GM19025 (cell line): ENCODE measurements around the gene EPB42.
"Not testable (repeated sequence)": the region's sequence is repeated elsewhere in the genome, so short reads cannot be mapped to it uniquely, and the experiment has no call there.

Source experiments
- ATAC-seq: cut with Tn5 transposase; IDR thresholded peaks from one replicate; pipeline ENCODE4 v1.9.1; 2021; ENCODE audit warnings: mild to moderate bottlenecking, low read depth, moderate library complexity; ENCODE audit not compliant: unreplicated experiment

Gene EPB42

GRCh38 chr15:43189296-43189695 is 31.5 kb downstream of the EPB42 start:
- ATAC-seq: no peak

DNA sequence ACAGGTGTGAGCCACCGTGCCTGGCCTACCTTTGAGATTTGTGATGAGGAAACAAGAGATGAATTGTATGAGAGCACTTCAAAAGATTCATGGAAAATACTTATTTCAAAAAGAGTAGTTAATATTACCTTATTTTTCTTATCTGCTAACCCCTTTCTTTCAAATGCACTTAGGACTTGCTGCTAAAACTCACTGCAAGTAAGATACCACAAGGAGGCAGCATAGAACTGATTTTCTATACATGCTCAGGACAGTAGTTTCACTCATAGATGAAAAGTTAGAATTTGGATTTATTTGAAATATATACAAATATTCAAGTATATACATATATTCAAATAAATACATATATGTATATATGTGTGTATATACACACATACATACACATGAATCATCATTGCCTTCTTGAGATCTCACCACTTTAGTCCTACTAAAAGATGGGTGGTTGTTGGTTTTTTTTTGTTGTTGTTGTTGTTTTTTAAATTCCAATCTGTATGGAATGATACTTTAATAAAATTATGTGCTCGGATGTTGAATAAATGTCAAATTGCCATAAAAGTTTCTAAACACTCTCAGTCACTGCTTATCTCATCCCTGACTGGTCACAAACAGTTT is 33.2 kb downstream of the EPB42 start:
- no peak for ATAC-seq

DNA sequence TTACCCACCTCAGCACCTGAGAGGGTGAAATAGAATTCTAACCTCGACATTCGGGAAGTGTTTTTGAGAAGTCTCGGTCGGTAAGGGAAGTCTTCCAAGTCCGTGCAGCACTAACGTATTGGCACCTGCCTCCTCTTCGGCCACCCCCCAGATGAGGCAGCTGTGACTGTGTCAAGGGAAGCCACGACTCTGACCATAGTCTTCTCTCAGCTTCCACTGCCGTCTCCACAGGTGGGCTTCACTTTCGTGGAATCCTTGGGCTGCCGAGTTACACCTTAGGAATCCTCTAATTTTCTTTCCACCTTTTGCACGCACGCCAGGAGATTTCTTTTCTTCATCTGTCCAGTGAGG is 34.8 kb downstream of the EPB42 start:
- peak; percentile 8 for ATAC-seq

DNA sequence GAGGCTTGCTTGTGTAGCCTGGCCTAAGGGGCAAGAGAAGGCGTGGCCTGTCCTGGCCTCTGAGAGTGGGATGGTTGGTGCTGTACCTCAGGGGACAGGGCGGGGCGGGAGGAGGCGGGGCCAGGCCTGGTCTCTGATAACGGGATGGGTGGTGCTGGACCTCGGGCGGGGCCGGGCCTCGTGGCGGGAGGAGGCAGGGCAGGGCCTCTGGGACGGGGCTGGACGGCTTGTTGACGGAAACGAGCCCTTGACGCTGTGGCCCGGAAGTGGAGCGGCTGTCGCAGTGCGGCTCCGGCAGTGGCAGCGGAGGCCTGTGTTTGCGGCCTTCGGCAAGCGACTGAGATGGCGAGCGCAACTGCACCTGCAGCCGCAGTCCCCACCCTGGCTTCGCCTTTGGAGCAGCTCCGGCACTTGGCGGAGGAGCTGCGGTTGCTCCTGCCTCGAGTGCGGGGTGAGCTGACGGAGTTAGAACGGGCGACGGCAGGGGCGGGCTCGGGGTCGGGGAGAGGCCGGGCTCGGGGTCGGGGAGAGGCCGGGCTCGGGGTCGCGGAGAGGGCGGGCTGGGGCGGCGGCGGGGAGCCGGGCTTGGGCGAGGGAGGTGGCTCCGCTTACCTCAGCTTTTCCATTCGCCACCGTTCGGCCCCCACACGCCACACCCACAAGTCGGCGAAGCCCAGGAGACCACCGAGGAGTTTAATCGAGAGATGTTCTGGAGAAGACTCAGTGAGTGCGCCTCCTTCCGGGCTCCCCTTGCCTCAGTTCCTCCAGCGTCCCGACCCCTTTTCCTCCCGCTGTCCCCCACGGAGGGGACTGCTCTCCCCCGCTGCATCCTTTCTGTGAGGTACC is 35.4 kb downstream of the EPB42 start, which contains the start of gene CCNDBP1:
TSS of gene CCNDBP1 (plus strand) at position 247 of the 846 bp plus-strand sequence. CDS start at position 343, 96 bp downstream.
- ATAC-seq: peak; percentile 97

DNA sequence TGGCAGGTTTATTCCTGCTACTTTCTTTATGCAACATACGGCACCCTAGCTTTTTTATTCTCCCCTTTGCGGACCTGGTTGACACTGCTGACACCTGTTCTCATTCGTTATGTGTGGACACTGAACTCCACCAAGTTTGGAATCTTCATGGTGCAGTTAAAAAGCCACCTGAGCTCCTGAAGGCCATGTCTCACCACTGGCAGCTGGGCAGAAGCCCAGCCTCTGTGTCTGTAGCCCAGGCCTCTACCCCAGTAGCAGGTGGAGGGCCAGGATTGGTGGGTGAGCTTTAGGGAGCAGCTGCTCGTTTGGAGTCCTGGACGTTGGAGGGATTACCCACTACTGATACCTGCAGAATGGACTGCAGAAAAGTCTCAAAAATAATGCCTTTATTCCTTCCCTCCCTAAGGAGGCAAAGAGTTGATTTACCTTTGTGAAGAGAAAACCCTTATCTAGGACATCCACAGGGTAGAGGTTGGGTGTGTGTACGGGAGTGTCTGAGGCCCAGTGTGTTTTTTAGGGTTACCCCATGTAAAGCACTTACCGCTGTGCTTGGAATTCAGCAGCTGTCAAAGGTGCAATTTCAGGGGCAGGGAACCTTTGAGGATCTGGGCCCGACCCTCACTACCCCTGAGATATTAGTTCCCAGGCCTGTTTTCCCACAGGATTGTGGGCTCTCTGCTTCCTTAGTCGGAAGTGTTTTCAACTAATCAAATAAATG is 36.3 kb downstream of the EPB42 start:
- no peak for ATAC-seq

- no peak for ATAC-seq
Measured at GRCh38 chr15:43183270-43183669, 37.5 kb downstream of the EPB42 start.

DNA sequence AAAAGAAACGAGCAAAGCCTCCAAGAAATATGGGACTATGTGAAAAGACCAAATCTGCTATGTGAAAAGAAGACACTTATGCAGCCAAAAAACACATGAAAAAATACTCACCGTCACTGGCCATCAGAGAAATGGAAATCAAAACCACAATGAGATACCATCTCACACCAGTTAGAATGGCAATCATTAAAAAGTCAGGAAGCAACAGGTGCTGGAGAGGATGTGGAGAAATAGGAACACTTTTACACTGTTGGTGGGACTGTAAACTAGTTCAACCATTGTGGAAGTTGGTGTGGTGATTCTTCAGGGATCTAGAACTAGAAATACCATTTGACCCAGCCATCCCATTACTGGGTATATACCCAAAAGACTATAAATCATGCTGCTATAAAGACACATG is 43.7 kb downstream of the EPB42 start:
- ATAC-seq: not testable (repeated sequence)

DNA sequence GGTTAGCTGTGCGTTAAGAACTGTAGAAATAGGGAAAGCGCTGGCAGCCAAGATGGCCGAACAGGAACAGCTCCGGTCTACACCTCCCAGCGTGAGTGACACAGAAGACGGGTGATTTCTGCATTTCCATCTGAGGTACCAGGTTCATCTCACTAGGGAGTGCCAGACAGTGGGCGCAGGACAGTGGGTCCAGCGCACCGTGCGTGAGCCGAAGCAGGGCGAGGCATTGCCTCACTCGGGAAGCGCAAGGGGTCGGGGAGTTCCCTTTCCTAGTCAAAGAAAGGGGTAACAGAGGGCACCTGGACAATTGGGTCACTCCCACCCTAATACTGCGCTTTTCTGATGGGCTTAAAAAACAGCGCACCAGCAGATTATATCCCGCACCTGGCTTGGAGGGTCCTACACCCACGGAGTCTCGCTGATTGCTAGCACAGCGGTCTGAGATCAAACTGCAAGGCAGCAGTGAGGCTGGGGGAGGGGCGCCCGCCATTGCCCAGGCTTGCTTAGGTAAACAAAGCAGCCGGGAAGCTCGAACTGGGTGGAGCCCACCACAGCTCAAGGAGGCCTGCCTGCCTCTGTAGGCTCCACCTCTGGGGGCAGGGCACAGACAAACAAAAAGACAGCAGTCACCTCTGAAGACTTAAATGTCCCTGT is 45.0 kb downstream of the EPB42 start:
- not testable (repeated sequence) for ATAC-seq

- ATAC-seq: no peak
Measured at GRCh38 chr15:43169888-43170287, 50.9 kb downstream of the EPB42 start.

GRCh38 chr15:43168192-43169107 is 52.4 kb downstream of the EPB42 start:
- no peak for ATAC-seq

- not testable (repeated sequence) for ATAC-seq
Measured at GRCh38 chr15:43167261-43167660, 53.6 kb downstream of the EPB42 start.

DNA sequence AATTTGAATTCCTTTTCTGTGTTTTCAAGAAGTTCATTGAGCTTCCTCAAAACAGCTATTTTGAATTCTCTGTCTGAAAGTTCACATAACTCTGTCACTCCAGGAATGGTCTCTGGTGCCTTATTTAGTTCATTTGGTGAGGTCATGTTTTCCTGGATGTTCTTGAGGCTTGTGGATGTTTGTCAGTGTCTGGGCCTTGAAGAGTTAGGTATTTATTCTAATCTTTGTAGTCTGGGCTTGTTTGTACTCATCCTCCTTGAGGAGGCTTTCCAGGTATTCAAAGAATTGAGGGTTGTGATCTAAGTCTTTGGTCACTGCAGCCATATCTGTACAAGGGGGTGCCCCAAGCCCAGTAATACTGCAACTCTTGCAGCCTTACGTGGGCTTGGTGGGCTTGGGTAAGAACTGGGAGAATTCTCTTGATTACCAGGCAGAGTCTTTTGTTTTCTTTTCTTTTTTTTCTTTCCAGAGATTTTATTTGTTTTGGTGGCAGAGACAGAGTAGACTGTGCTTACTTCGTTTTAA is 55.0 kb downstream of the EPB42 start:
- no peak for ATAC-seq

DNA sequence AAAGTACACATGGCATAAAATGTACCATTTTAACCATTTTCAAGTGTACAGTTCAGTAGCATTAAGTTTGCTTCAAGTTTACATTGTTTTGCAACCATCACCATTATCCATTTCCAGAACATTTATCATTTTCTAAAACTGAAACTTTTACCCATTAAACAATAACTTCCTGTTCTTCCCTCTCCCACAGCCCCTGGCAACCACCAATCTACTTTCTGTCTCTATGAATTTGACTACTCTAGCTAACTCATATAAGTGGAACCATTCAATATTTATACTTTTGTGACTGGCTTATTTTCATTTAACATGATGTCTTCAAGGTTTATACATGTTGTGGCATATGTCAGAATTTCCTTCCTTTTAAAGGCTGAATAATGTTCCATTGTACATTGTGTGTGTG is 67.5 kb downstream of the EPB42 start:
- ATAC-seq: no peak

DNA sequence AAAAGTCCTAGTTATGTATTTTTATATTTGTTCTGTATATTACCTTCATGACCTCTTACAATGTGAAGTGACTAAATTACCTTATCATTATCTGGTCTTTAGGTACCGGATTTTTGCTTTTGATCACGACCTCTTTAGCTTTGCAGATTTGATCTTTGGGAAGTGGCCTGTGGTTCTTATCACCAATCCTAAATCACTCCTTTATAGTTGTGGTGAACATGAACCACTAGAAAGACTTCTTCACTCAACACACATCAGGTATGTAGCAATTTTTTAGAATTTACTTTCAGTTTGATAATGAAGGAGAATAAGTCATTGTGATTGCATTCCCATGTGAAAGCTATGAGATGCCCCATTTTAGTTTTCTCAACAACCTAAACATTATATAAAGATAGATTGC is 69.1 kb downstream of the EPB42 start:
- no peak for ATAC-seq

DNA sequence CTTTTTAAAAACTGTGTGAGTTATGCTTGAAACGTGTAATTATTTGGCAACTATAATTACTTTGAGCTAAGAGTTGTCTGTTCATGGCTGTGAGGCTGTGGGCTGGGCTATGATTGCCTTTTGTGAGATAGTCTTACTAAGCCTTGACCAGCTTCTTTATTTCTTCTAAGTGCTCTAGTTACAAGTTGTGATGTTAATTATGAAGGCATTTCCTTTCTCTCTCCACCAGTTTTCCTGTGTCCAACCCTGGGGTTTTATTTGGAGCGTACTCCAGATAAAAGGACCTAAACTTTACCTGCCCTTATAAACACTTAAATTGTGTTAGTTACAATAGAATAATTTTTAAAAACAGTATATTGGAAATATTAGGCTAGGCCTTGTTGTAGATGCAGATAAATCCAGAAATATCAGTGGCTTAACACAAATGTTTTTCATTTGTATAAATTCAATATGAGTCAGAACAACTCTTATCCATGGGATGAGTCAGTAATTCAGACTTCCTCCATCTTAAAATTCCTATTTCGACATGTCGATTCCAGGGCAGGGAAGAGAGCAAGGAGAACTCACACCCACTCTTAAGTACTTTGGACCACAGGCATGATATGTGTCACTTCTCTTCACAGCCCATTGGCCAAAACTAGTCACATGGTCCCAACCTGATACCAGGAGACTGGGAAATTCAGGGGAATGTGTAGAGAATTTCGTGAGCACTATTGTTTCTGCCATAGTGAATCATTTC is 70.5 kb downstream of the EPB42 start:
- ATAC-seq: no peak
